ENCODE results near the gene CEBPB. TPM values are rescaled to one million over a fixed set of nuclear protein-coding genes. Genes with fewer than 3 reads are reported as not detected.
A peak's percentile ranks its signal among the peaks of the same experiment; 100 is the strongest.

CEBPB gene
- total RNA-seq, 6 experiments from 2014 or later = 130 to 182 (median 152) TPM

DNA sequence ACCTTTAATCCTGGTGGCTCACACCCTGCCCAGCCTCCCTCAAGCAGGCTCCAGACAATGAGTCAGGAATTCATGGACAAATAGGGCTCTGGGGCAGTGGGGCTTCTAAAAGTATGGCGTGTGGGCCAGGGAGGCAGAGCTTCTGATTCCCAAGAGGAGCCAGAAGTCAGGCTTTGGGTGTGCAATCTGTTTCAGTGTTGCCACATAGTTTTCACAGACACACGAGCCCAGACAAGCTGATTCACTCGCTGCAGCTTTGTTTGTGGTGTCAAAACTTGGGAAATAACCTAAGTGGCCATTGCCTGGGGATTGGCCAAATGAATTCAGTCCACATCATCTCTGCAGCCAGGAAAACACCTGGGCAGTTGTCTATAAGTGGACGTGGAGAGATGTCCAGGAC is 46.3 kb upstream of the CEBPB start:
- intact Hi-C loops (cut with DNase I) = no loop called here
- Histone ChIP-seq H3K36me3 (peaks cover 0 to 19% (median 6%) of the 10 kb centered on the region in 4 donors), H3K4me3 (no peak overlapping the region), H3K27me3 (no peaks in the 10 kb centered on the region), H3K4me1 (peaks cover 0 to 54% (median 21%) of the 10 kb centered on the region in 4 donors), H3K27ac (peak overlapping the region; percentile 34 to 62 (median 52)), H3K9me3 (no peaks in the 10 kb centered on the region)
- DNase-seq = peak in 2 of 3 donors; percentile 62 to 69
- peak; percentile 54 to 81 (median 73) for ATAC-seq
- WGBS (ENCODE audit: insufficient coverage, low coverage, low lambda C conversion rate, missing lambda C conversion rate) = 0% methylated on average over 1 of the region's 4 CpGs
- TF ChIP-seq CTCF (IDR thresholded peaks at IDR 0.05) = no peak
- TF ChIP-seq POLR2A (IDR thresholded peaks at IDR 0.05) = no peak

DNA sequence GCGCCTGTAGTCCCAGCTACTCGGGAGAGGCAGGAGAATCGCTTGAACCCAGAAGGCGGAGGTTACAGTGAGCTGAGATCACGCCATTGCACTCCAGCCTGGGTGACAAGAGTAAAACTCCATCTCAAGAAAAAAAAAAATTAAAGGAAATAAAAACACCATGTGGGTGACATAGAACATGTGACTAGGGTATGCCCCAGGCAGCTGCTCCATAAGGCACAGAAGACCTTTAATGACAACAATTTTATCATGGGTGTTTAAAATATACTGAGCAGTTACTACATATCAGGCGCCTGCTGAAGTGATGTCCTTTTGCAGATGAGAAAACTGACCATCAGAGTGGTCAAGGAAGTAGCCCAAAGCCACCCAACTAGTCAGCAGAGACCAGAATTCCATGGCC is 45.1 kb upstream of the CEBPB start:
- H3K36me3 ChIP-seq = peaks cover 0 to 15% (median 6%) of the 10 kb centered on the region in 4 donors
- 95% methylated on average over 6 of the region's 6 CpGs for WGBS (ENCODE audit: insufficient coverage, low coverage, low lambda C conversion rate, missing lambda C conversion rate)
- H3K4me3 ChIP-seq = no peak overlapping the region

DNA sequence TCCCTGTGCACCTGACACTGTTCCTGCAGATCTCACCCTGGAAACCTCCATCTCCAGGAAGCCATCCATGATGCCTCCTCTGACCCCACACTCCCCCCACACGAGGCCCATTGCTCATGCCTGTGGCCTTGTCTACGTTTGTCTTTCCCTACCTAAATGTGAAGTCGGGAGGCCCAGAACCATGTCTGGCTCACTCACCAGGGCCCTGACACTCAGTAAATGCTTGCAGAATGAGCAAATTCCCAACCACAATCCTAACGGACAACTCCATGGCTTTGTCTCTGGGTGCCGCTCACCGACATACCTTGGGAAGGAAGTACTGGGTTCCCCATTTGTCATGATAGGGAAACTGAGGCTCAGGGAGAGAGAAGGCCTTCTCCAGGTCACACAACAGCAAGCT is 44.4 kb upstream of the CEBPB start:
- intact Hi-C loops (cut with DNase I) = no loop called here

More for the DNA sequence above, 45.1 kb upstream of the CEBPB start:
- ATAC-seq (no peak), DNase-seq (no peak)
- peaks cover 0 to 49% (median 18%) of the 10 kb centered on the region in 4 donors for H3K4me1 ChIP-seq
- peak overlapping the region in 2 of 3 donors; percentile 10 to 70 for H3K27ac ChIP-seq
- no peaks in the 10 kb centered on the region for H3K27me3 ChIP-seq
- TF ChIP-seq POLR2A (IDR thresholded peaks at IDR 0.05) (no peak), CTCF (IDR thresholded peaks at IDR 0.05) (no peak)
- no peaks in the 10 kb centered on the region for H3K9me3 ChIP-seq
- intact Hi-C loops (cut with DNase I) = no loop called here

GRCh38 chr20:50146732-50147662 is 43.6 kb upstream of the CEBPB start:
- WGBS (ENCODE audit: insufficient coverage, low coverage, low lambda C conversion rate, missing lambda C conversion rate) = 47% methylated on average over 15 of the region's 17 CpGs

More for the DNA sequence above, 44.4 kb upstream of the CEBPB start:
- Histone ChIP-seq H3K36me3 (peaks cover 0 to 15% (median 6%) of the 10 kb centered on the region in 4 donors), H3K4me1 (peaks cover 0 to 45% (median 15%) of the 10 kb centered on the region in 4 donors), H3K9me3 (no peaks in the 10 kb centered on the region), H3K27ac (peak overlapping the region; percentile 10 to 70 (median 65)), H3K4me3 (no peak overlapping the region), H3K27me3 (no peaks in the 10 kb centered on the region)
- DNase-seq (no peak), ATAC-seq (no peak)
- TF ChIP-seq CTCF (IDR thresholded peaks at IDR 0.05) (no peak), POLR2A (IDR thresholded peaks at IDR 0.05) (no peak)
- WGBS (ENCODE audit: insufficient coverage, low coverage, low lambda C conversion rate, missing lambda C conversion rate) = 94% methylated on average over 6 of the region's 6 CpGs

More at GRCh38 chr20:50146732-50147662, 43.6 kb upstream of the CEBPB start:
- no peaks in the 10 kb centered on the region for H3K27me3 ChIP-seq
- TF ChIP-seq CTCF (IDR thresholded peaks at IDR 0.05) (no peak), POLR2A (IDR thresholded peaks at IDR 0.05) (no peak)
- DNase-seq (no peak), ATAC-seq (peak; percentile 11 to 52 (median 28))
- H3K9me3 ChIP-seq = no peaks in the 10 kb centered on the region
- peaks cover 0 to 48% (median 13%) of the 10 kb centered on the region in 4 donors for H3K4me1 ChIP-seq
- H3K36me3 ChIP-seq = peaks cover 0 to 15% (median 6%) of the 10 kb centered on the region in 4 donors
- peak overlapping the region; percentile 37 to 70 (median 65) for H3K27ac ChIP-seq
- intact Hi-C loops (cut with DNase I) = no loop called here
- H3K4me3 ChIP-seq = no peak overlapping the region
